Neural cell (in vitro differentiated cells): ENCODE data around the gene LIN7B. TPM values are rescaled to one million over a fixed set of nuclear protein-coding genes. Genes with fewer than 3 reads are reported as not detected.

ENCODE experiments used
- H2AFZ ChIP-seq: fragments of 200-600, 300-800 bp; sonication (generic), shearing (Covaris generic); 2 replicates; pipeline ENCODE4 v1.6.0; 2014; ENCODE audit warnings: low read depth, mild to moderate bottlenecking, antibody characterized with exemption, low read length, moderate library complexity
- H3F3A ChIP-seq: fragments of 200-600 bp; shearing (Covaris generic); 2 replicates; pipeline ENCODE4 v1.6.1; 2016; ENCODE audit warnings: mild to moderate bottlenecking, moderate library complexity, mixed read lengths, antibody characterized with exemption, low read length; ENCODE audit not compliant: insufficient read depth, poor library complexity, severe bottlenecking
- H3K27ac ChIP-seq: fragments of 200-600, 300-800 bp; sonication (generic), shearing (Covaris generic); 2 replicates; pipeline ENCODE4 v1.5.1; 2014; ENCODE audit warnings: mild to moderate bottlenecking, low read length, moderate library complexity
- H3K27me3 ChIP-seq: fragments of 300-800, 200-600 bp; sonication (generic), shearing (Covaris generic); 2 replicates; pipeline ENCODE4 v1.6.0; 2014; ENCODE audit warnings: mild to moderate bottlenecking, low read depth, low read length, moderate library complexity; ENCODE audit not compliant: insufficient read depth
- H3K36me3 ChIP-seq: fragments of 300-800, 200-600 bp; sonication (generic), shearing (Covaris generic); 2 replicates; pipeline ENCODE4 v1.5.1; 2014; ENCODE audit warnings: mild to moderate bottlenecking, antibody characterized with exemption, low read length, moderate library complexity; ENCODE audit not compliant: insufficient read depth
- H3K4me2 ChIP-seq: fragments of 300-800, 200-600 bp; sonication (generic), shearing (Covaris generic); 2 replicates; pipeline ENCODE4 v1.6.0; 2014; ENCODE audit warnings: mild to moderate bottlenecking, low read length
- H3K4me3 ChIP-seq: fragments of 300-800, 200-600 bp; sonication (generic), shearing (Covaris generic); 2 replicates; pipeline ENCODE4 v1.5.1; 2014; ENCODE audit warnings: mild to moderate bottlenecking, low read length, moderate library complexity
- H3K79me2 ChIP-seq: fragments of 200-600 bp; shearing (Covaris generic); replicated peaks from 2 replicates; pipeline ENCODE4 v1.6.0; 2014; ENCODE audit warnings: mild to moderate bottlenecking, low read length, moderate library complexity; ENCODE audit not compliant: insufficient read depth
- H3K9ac ChIP-seq: fragments of 300-800, 200-600 bp; sonication (generic), shearing (Covaris generic); 2 replicates; pipeline ENCODE4 v1.6.1; 2016; ENCODE audit warnings: mild to moderate bottlenecking, low read length, mixed read lengths
- H3K9me2 ChIP-seq: fragments of 200-600 bp; shearing (Covaris generic); 2 replicates; pipeline ENCODE4 v1.6.1; 2016; ENCODE audit warnings: mild to moderate bottlenecking, low read length, mixed read lengths; ENCODE audit not compliant: insufficient read depth
- H3K9me3 ChIP-seq: fragments of 200-600, 300-800 bp; sonication (generic), shearing (Covaris generic); 2 replicates; pipeline ENCODE4 v1.6.1; 2016; ENCODE audit warnings: mild to moderate bottlenecking, mixed run types, low read length, moderate library complexity, mixed read lengths
- H4K20me1 ChIP-seq: fragments of 200-600 bp; shearing (Covaris generic); 2 replicates; pipeline ENCODE4 v1.6.1; 2016; ENCODE audit warnings: mild to moderate bottlenecking, mixed run types; ENCODE audit not compliant: insufficient read depth
- EP300 ChIP-seq: fragments of 450-650 bp; conservative IDR thresholded peaks from 2 replicates; pipeline ENCODE4 v1.6.1; 2014; ENCODE audit warnings: antibody characterized with exemption, mild to moderate bottlenecking, moderate library complexity; ENCODE audit not compliant: poor library complexity, severe bottlenecking
- EZH2 ChIP-seq: fragments of 200-600, 300-800 bp; shearing (Covaris generic), sonication (generic); IDR thresholded peaks from 2 replicates; pipeline ENCODE4 v1.6.1; 2014; ENCODE audit warnings: antibody characterized with exemption, low read length, borderline replicate concordance, mild to moderate bottlenecking; ENCODE audit not compliant: insufficient read depth, poor library complexity, severe bottlenecking
- MXI1 ChIP-seq: fragments of 450-650 bp; conservative IDR thresholded peaks from 2 replicates; pipeline ENCODE4 v1.6.1; 2014; ENCODE audit warnings: antibody characterized with exemption, mild to moderate bottlenecking; ENCODE audit not compliant: poor library complexity, severe bottlenecking
- POLR2AphosphoS5 ChIP-seq: IDR thresholded peaks from 2 replicates; pipeline ENCODE4 v1.6.1; 2012
- RAD21 ChIP-seq: fragments of 450-650 bp; conservative IDR thresholded peaks from 2 replicates; pipeline ENCODE4 v1.6.1; 2014; ENCODE audit warnings: antibody characterized with exemption, mild to moderate bottlenecking, moderate library complexity
- SMC3 ChIP-seq: fragments of 450-650 bp; conservative IDR thresholded peaks from 2 replicates; pipeline ENCODE4 v1.6.1; 2014; ENCODE audit warnings: antibody characterized with exemption, mild to moderate bottlenecking, moderate library complexity; ENCODE audit not compliant: poor library complexity
- TAF1 ChIP-seq: IDR thresholded peaks from 2 replicates; pipeline ENCODE4 v1.6.1; 2012; ENCODE audit warnings: low read depth
- polyA plus RNA-seq: library from polyadenylated mRNA; depleted of rRNA; stranded (reverse); fragments of >200 nt; gene quantifications from 2 replicates; pipeline ENCODE4 v1.2.3, GENCODE V29; 2014
- TF ChIP-seq, protein P1 (sequence below): fragments of 450-650 bp; IDR thresholded peaks from 2 replicates; pipeline ENCODE4 v1.5.1; 2014; ENCODE audit warnings: antibody characterized with exemption, mild to moderate bottlenecking, moderate library complexity; ENCODE audit not compliant: poor library complexity, severe bottlenecking
- TF ChIP-seq, protein P2 (sequence below): IDR thresholded peaks from 2 replicates; pipeline ENCODE4 v1.6.1; 2012; ENCODE audit warnings: borderline replicate concordance

LIN7B gene
- polyA plus RNA-seq, 1 donor from 2014 or later, result 88.7 TPM

DNA sequence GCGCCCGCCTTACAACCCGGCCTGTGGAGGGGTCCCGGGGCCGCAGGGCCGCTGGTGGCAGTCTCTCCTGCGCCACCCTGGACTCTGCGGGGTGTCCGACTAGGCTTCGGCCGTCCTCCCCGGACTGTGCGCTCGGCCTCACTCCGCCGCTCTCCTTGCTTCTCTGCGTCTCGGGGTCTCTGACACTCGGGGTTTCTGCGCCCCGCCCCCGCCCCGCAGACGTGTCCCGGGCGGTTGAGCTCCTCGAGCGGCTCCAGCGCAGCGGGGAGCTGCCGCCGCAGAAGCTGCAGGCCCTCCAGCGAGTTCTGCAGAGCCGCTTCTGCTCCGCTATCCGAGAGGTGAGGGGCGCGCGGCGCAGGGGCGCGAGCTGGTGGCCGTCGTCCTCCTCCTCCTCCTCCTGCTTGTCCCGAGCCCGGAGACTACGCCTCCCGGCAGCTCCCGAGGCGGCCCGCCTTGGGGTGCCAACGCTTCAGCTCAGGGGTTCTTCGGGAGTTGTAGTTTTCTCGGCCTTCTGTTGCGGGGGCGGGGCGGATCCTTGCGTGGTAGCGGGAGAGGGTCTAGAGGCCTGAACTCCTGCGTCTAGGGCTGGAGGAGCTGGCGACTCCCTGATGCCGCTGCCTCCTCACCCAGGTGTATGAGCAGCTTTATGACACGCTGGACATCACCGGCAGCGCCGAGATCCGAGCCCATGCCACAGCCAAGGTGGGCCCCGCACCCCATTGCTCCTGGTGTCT lies 627 bp downstream of the LIN7B start:
- Histone ChIP-seq H3K4me2 (peak overlapping the region; percentile 33), H3K4me3 (peak overlapping the region; percentile 95), H3K27me3 (peaks cover 3% of the 10 kb centered on the region), H3K9me3 (no peaks in the 10 kb centered on the region), H3K79me2 (no peaks in the 10 kb centered on the region), H3K36me3 (no peaks in the 10 kb centered on the region), H3K27ac (peak overlapping the region; percentile 71), H3F3A (no peaks in the 10 kb centered on the region), H2AFZ (peak overlapping the region; percentile 60), H4K20me1 (no peaks in the 10 kb centered on the region), H3K9ac (peak overlapping the region; percentile 82), H3K9me2 (no peaks in the 10 kb centered on the region)
- TF ChIP-seq SMC3 (no peak), EZH2 (no peak), RAD21 (no peak), MXI1 (no peak), TAF1 (peak; percentile 43), POLR2AphosphoS5 (peak; percentile 76)
- TF ChIP-seq, protein P1, sequence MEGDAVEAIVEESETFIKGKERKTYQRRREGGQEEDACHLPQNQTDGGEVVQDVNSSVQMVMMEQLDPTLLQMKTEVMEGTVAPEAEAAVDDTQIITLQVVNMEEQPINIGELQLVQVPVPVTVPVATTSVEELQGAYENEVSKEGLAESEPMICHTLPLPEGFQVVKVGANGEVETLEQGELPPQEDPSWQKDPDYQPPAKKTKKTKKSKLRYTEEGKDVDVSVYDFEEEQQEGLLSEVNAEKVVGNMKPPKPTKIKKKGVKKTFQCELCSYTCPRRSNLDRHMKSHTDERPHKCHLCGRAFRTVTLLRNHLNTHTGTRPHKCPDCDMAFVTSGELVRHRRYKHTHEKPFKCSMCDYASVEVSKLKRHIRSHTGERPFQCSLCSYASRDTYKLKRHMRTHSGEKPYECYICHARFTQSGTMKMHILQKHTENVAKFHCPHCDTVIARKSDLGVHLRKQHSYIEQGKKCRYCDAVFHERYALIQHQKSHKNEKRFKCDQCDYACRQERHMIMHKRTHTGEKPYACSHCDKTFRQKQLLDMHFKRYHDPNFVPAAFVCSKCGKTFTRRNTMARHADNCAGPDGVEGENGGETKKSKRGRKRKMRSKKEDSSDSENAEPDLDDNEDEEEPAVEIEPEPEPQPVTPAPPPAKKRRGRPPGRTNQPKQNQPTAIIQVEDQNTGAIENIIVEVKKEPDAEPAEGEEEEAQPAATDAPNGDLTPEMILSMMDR, result no peak

DNA sequence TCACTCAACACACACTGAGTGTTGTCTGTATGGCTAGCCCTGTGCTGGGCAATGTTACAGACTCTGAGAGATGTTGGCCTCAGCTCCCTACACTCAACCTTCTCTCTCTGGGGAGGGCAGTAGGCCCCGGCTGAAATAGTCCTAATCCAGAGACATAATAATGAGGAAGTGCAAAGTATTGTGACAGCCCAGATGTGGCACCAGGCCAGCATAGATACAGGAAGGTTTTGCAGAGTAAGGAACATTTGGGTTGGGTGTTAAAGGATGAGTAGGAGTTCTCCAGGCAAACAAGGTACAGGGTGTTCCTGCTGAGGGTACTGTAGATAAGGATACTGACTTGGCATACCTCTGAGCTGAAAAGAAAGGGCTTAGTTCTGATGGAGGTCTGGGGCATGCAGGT lies 2.4 kb downstream of the LIN7B start:
- Histone ChIP-seq H3K9ac (no peak overlapping the region), H3K9me3 (no peaks in the 10 kb centered on the region), H3K27ac (no peak overlapping the region), H3F3A (no peaks in the 10 kb centered on the region), H3K4me3 (no peak overlapping the region), H3K4me2 (no peak overlapping the region), H3K27me3 (peaks cover 15% of the 10 kb centered on the region), H3K79me2 (no peaks in the 10 kb centered on the region), H4K20me1 (no peaks in the 10 kb centered on the region), H3K36me3 (no peaks in the 10 kb centered on the region), H2AFZ (no peak overlapping the region), H3K9me2 (no peaks in the 10 kb centered on the region)
- TF ChIP-seq MXI1, result no peak
- no peak for TF ChIP-seq POLR2AphosphoS5
- TF ChIP-seq, protein P1, result no peak
- TF ChIP-seq, protein P2, sequence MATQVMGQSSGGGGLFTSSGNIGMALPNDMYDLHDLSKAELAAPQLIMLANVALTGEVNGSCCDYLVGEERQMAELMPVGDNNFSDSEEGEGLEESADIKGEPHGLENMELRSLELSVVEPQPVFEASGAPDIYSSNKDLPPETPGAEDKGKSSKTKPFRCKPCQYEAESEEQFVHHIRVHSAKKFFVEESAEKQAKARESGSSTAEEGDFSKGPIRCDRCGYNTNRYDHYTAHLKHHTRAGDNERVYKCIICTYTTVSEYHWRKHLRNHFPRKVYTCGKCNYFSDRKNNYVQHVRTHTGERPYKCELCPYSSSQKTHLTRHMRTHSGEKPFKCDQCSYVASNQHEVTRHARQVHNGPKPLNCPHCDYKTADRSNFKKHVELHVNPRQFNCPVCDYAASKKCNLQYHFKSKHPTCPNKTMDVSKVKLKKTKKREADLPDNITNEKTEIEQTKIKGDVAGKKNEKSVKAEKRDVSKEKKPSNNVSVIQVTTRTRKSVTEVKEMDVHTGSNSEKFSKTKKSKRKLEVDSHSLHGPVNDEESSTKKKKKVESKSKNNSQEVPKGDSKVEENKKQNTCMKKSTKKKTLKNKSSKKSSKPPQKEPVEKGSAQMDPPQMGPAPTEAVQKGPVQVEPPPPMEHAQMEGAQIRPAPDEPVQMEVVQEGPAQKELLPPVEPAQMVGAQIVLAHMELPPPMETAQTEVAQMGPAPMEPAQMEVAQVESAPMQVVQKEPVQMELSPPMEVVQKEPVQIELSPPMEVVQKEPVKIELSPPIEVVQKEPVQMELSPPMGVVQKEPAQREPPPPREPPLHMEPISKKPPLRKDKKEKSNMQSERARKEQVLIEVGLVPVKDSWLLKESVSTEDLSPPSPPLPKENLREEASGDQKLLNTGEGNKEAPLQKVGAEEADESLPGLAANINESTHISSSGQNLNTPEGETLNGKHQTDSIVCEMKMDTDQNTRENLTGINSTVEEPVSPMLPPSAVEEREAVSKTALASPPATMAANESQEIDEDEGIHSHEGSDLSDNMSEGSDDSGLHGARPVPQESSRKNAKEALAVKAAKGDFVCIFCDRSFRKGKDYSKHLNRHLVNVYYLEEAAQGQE, result no peak
- no peak for TF ChIP-seq EZH2
- no peak for TF ChIP-seq SMC3
- no peak for TF ChIP-seq EP300
- TF ChIP-seq RAD21, result no peak
- no peak for TF ChIP-seq TAF1
